Measurements from ENCODE around the gene RTN4RL2.

Gene RTN4RL2

GRCh38 chr11:57460022-57460757 lies at the start of gene RTN4RL2:
RTN4RL2 (plus strand) TSS chr11:57460528; CDS start chr11:57460866, 338 bp downstream.
- DNase-seq (ENCODE audit: low read depth in 2 of 2): no peak

DNA sequence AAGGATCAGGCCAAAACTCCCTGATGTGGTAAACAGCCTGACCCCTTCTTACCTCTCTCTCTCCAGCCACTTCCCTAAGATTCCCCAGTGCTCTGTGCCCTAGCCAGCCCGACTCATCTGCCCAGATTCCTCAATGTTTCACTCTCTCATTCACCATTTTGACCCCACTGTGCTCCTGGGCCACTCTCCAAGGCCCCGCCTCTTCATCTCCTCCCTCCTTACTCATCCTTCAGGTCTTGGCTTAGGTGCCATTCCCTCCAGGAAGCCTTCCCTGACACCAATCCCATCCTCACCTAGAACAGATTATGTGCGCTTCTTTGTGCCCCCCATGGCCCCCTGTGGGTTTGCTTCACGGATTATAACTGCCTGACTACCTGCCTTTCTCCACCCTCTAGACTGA lies 46.6 kb upstream of the RTN4RL2 start:
- no peak for DNase-seq (ENCODE audit: low read depth in 2 of 2)

- no peak for DNase-seq (ENCODE audit: low read depth in 2 of 2)
Observed at GRCh38 chr11:57414612-57415212, 45.6 kb upstream of the RTN4RL2 start.

- no peak for DNase-seq (ENCODE audit: low read depth in 2 of 2)
Observed at GRCh38 chr11:57416436-57416835, 43.9 kb upstream of the RTN4RL2 start.

GRCh38 chr11:57417056-57417455 lies 43.3 kb upstream of the RTN4RL2 start:
- no peak for DNase-seq (ENCODE audit: low read depth in 2 of 2)

- no peak for DNase-seq (ENCODE audit: low read depth in 2 of 2)
Observed at GRCh38 chr11:57418131-57418530, 42.2 kb upstream of the RTN4RL2 start.

- DNase-seq (ENCODE audit: low read depth in 2 of 2): no peak
Observed at GRCh38 chr11:57419146-57419545, 41.2 kb upstream of the RTN4RL2 start.

DNA sequence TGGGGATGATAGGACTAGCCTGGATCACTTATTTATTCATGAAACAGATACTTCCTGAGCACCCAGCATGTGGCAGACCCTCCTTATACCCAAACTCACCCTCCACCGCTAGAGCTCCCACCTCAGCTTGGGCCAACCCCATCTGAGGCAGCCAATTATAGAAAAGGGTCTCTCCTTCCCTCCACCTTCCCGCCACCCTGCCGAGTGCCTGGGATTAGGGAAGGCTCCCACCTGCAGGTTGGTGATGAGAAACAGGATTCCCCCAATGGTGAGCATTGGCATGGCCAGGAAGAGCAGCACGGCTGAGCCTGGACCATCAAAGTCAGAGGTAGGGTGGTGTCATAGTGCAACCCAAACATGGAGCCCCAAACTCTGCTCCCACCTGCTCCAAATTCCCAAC lies 39.3 kb upstream of the RTN4RL2 start:
- DNase-seq (ENCODE audit: low read depth in 2 of 2): no peak

- DNase-seq (ENCODE audit: low read depth in 2 of 2): no peak
Observed at GRCh38 chr11:57421805-57422204, 38.5 kb upstream of the RTN4RL2 start.

DNA sequence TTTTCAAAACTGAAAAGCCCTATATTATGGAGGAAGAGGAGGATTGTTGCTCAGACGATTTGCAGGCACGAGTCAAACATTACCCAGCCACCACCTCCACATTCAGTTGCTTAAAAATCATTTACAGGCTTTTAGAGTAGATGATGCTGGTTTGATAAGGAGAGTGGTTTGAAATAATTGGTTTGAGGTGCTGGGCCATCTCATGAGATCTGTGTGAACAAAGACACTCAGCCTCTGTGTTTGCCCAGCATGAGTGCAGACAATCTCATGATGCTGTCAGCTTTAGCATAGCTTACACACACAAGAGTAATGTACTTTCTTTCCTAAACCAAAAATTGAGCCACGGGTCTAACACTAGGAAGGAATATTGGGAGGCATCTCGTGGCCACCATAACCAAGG lies 37.7 kb upstream of the RTN4RL2 start:
- DNase-seq (ENCODE audit: low read depth in 2 of 2): no peak

DNA sequence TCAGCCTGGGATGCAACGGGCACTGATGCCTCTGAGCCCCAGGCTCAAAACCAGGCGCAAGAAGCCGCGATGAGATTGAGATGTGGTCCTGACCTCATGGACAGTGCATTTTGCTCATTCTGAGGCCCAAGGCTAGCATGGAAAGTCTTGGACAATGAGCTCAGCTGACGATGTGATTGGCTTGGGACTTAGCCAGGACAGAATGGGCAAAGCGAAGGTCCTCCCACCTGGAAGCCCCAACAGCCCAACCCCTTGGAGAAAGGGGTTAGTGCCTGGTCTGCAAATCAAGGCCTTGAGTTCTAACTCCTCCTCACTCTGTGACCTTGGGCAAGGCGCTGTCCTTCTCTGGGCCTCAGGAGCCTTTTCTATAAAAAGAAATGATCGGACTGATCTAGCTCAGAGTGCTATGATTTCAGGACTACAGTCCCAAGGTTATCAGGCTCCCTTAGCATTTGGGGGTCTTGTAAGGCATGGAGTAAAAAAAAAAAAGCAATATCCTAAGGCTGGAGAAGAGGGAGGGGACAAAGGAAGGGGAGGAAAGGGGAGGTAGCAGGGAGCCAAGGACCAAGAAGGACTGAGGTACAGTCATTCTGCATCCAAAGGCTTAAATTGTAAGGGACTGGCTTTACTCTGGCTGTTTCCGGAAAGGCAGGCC lies 36.1 kb upstream of the RTN4RL2 start:
- no peak for DNase-seq (ENCODE audit: low read depth in 2 of 2)

DNA sequence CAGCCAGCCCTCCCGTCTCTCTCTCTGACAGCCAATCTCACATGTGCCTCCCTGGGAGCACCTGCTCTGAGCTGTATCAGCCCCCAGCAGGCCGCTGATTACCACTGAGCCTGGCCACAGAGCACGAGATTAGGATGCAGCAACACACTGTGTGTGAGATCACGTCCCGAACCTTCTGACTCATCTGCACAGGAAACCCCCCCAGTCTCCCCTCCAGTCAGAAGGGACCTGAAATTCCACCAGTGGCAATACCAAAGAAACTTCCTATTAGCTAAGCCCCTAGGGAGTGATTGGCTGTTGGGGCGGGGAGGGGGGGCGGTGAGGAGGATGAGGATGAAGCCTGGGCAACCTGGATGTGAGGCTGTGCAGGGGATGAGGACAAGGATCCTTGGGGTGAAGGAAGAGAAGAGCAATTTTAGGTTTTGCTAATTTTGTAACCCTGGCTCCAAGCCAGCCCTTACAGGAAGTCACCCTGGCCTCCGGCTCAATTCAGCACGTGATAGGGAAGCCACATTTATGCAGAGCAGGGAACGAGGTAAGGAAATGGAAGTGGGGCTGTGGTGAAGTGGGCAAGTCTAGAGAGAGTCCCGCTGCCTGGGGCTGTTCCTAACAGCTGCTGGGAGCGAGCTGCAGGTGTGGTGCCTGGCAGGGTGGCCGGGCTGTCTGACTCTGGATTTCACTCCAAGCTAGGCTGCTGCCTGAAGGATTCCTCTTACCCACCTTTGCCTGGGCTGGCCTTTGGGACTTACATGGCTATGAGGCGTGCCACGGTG lies 35.4 kb upstream of the RTN4RL2 start:
- DNase-seq (ENCODE audit: low read depth in 2 of 2): peak; percentile 78 to 79

DNA sequence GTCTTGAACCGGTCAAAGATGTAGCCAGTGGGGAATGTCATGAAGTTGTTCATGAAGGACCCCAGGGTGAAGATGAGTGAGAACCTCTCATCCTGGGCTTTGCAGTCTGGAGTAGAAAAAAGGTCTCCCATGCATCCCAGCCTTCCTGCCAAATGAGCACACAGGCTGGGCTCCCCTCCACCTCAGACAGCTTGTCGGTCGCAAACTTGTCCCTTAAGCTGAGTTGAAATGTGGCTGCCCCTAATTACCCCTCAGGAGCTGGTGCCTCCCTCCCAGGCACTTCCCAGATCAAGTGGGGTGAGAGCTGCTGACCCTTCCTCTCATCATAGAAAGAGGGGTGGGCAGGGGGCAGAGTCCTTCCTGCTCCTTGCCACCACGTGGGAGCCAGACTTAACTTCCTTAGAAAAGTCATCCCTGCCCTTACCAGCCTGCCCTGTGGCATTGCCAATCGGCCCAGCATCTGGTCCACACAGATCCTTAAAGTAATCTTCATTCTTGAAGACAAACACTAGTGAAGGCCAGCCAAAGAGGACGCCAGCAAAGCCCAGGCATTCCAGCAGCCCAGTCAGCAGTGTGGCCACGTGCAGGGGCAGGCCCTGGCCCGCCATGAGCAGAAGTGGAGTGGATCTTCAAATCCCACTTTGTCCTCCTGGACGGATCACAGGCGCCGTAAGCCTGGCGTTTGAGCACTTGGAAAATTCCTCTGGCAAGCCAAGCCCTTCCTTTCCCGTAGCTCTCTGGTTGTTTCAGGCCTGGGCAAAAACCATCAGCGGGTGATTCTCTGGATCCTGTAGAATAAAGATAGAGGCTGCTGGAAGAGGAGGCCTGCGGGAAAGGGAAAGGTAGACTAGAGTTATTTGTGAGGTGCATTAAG lies 34.5 kb upstream of the RTN4RL2 start:
- no peak for DNase-seq (ENCODE audit: low read depth in 2 of 2)

DNA sequence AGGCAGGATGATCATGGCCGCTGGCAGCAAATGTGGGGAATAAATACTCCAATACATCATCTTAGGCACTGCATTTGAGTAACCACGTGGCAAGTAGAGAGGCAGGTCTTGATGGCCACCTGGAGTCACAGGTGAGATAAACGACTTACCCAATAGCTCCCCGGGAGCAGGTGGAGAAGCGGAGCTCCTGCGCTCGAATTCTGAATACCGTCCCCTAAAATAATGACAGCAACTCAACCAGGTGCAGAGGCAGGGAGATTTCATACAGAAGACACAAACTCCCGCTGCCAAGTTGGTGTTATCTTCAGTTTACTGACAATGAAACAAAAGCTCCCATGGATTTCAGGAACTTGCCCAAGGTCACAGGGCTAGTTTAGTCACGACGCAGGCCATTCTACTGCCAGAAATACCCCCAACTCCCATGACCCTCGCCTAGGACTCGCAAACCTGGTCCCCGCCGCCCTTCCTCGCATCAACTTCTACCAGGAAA lies 33.8 kb upstream of the RTN4RL2 start:
- DNase-seq (ENCODE audit: low read depth in 2 of 2): no peak

DNA sequence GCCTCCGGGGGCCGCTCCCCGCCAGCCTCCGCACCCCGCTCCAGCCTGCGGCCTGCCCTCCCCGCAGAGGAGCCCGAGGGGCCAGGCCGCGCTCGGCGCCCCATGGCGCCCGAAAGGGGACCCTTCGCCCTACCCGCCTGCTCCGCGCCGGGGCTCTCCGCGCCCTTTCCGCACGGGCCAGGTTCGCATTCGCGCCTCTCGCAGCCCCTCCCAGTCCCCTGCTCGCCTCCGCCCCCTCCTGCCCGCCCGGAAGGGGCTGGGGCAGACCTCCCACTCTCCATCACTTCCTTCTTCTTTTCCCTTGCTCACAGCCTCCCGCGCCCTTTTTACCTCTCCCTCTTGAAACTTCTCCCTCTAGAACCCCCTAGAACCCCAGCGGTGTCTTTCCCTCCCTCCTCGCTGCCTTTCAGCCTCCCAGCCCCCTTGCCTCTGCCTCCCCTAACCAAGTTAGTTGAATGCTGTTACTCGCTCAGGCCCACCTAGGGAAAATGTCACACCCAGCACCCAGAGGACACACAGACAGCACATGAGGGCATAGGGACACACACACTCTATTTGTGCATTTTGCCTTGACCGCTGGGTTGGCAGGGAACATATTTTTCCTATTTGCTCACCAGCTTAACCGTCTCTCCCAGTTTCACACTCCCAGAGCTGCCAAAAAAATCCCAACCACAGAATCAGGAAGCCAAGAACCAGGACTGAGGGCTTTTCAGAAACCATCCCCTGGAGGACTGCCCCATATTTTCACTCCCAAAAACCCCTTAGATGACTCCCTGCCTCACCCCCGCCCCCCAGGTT lies 33.2 kb upstream of the RTN4RL2 start, which contains the start of gene SLC43A3:
TSS of gene SLC43A3 (minus strand) at position 193 of the 798 bp plus-strand sequence. CDS start 949 bp downstream, outside the sequence.
- DNase-seq (ENCODE audit: low read depth in 2 of 2): peak; percentile 75 to 76

- DNase-seq (ENCODE audit: low read depth in 2 of 2): no peak
Observed at GRCh38 chr11:57427727-57428082, 32.6 kb upstream of the RTN4RL2 start.

GRCh38 chr11:57428643-57429042 lies 31.7 kb upstream of the RTN4RL2 start:
- no peak for DNase-seq (ENCODE audit: low read depth in 2 of 2)

DNA sequence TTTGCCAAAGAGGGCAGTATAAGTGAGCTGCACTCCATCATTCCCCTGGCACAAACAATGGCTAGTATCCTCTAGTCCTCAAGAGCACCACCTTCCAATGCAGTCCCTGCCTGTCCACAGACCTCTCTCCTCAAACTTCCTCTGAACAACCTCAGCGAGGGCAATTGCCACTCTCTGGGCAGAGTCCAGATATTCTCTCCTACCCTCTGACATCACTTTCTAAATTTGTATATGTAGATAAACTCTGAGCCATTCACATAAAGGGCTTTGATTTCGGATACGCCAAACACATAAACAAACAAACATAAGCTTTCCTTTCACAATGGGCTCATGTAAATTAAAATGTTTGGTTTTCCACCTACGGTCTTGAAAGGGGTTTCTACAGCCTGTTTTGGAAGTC lies 30.4 kb upstream of the RTN4RL2 start:
- DNase-seq (ENCODE audit: low read depth in 2 of 2): no peak

DNA sequence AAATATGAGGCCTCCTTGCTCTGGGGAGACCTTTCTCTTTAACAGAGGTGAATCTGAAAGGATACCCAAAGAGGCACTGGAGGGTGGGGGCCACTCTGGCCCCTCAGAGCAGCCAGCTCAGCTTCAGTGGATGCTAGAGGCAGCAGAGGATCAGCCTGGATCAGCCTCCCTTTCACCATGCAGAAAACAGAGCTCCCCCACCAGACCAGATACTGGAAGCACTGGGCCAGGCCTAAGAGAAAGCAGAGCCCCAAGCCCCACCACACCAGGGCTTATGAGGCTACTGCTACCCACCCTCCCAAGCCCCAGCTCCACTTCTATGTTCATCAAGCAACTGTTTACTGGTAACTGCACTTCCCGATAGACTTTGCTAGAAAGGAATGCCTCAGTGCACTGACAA lies 29.4 kb upstream of the RTN4RL2 start:
- DNase-seq (ENCODE audit: low read depth in 2 of 2): no peak

DNA sequence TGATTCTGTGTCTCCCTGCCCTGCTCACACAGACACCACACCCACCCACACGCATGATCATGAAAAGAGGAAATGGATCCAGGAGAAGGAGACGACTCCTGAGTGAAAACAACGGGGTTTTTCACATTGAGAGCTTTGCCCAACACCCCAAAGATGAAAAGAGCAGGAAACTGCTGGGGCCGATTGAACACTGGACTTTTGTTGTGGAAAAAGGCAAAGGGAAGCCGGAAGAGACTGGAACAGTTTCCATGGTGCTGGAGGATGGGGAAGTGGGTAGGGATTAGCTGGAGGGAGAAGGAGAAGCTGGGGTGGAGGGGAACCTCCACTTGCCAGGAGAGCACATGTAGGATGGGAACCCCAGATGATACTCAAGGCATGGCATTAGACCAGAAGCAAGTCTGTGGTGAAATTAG lies 28.2 kb upstream of the RTN4RL2 start:
- no peak for DNase-seq (ENCODE audit: low read depth in 2 of 2)

Measured in activated CD4-positive, alpha-beta T cell treated with anti-CD3 and anti-CD28 coated beads for 24 hours (primary cell).